Testis (tissue), 3 donors: ENCODE results near the gene LPO. TPM values are rescaled to one million over a fixed set of nuclear protein-coding genes. Genes with fewer than 3 reads are reported as not detected.

Experiments
- DNase-seq: peaks from one replicate; pipeline ENCODE4 v3.0.0-alpha.2; 2019
- H3K27ac ChIP-seq, 2 donors: fragments of 200-600 bp; sonication (generic); one replicate each; pipeline ENCODE4 v1.5.1; 2019
- H3K27me3 ChIP-seq: fragments of 200-600 bp; sonication (generic); one replicate; pipeline ENCODE4 v1.5.1; 2019
- H3K36me3 ChIP-seq: fragments of 200-600 bp; sonication (generic); one replicate; pipeline ENCODE4 v1.5.1; 2017; ENCODE audit warnings: low read depth; ENCODE audit errors: missing control alignments
- H3K4me1 ChIP-seq: fragments of 200-600 bp; sonication (generic); one replicate; pipeline ENCODE4 v1.5.1; 2019
- H3K4me3 ChIP-seq, 2 donors: fragments of 200-600 bp; sonication (generic); one replicate each; pipeline ENCODE4 v1.5.1; 2017 to 2019
- H3K9me3 ChIP-seq: fragments of 200-600 bp; sonication (generic); one replicate; pipeline ENCODE4 v1.5.1; 2017
- CTCF ChIP-seq, 3 experiments: fragments of 450-650 bp in 2 of 3; fragments of 200-600 bp in 1 of 3; sonication (generic) in 1 of 3; IDR thresholded peaks; one replicate each; pipeline ENCODE4 v1.5.1; 2016 to 2019; ENCODE audit warnings: antibody characterized with exemption in 3 of 3, mild to moderate bottlenecking in 2 of 3, moderate library complexity in 1 of 3
- POLR2A ChIP-seq: fragments of 450-650 bp; IDR thresholded peaks from one replicate; pipeline ENCODE4 v1.6.1; 2017; ENCODE audit warnings: antibody characterized with exemption, mild to moderate bottlenecking, moderate library complexity
- WGBS, 2 donors: methylation state at CpG; one replicate each; pipeline ENCODE4 v1.1.5; 2018; 5-methylcytosine and 5-hydroxymethylcytosine counted together
- intact Hi-C: fragments of 100-400 bp; cut with DNase I; formaldehyde crosslinking; loops from one replicate; pipeline ENCODE4 v1.15.1; 2023; ENCODE audit warnings: low total_unique reads
- polyA plus RNA-seq: library from polyadenylated mRNA; stranded (reverse); fragments of 350-450 nt; fragmentation: Illumina TruSeq; extraction: RNeasy Lipid Tissue Mini Kit (QIAGEN cat#74804); gene quantifications from one replicate; pipeline ENCODE4 v1.2.3, GENCODE V29; 2014; ENCODE audit warnings: low read depth, low replicate concordance; ENCODE audit not compliant: insufficient read depth
- total RNA-seq, 2 donors: library from RNA; depleted of rRNA; stranded (reverse); fragments of >200 nt; gene quantifications; one replicate each; pipeline ENCODE4 v1.2.3, GENCODE V29; 2016

LPO gene
- total and polyA plus RNA-seq, 3 donors from 2014 or later: 1.8 to 2.7 (median 2.0) TPM

- 85 to 95% methylated on average over 7 of the region's 7 CpGs for WGBS, 2 donors
- TF ChIP-seq POLR2A: no peak
- no peak for TF ChIP-seq CTCF (IDR thresholded peaks at IDR 0.05)
These were observed 35.5 kb upstream of the LPO start for GRCh38 chr17:58202859-58203258.

GRCh38 chr17:58204796-58205195, 33.6 kb upstream of the LPO start:
- no peak for DNase-seq
- Histone ChIP-seq H3K27ac (no peak overlapping the region), H3K4me1 (no peaks in the 10 kb centered on the region), H3K27me3 (no peaks in the 10 kb centered on the region), H3K36me3 (no peaks in the 10 kb centered on the region), H3K4me3 (no peak overlapping the region), H3K9me3 (no peaks in the 10 kb centered on the region)
- intact Hi-C loops: no loop called here
- no peak for TF ChIP-seq CTCF (IDR thresholded peaks at IDR 0.05)
- no peak for TF ChIP-seq POLR2A
- WGBS, 2 donors: 72 to 82% methylated on average over 4 to 5 of the region's 5 CpGs

More at GRCh38 chr17:58202859-58203258, 35.5 kb upstream of the LPO start:
- intact Hi-C loops: no loop called here
- H3K36me3 ChIP-seq: no peaks in the 10 kb centered on the region
- no peak for DNase-seq
- no peak overlapping the region for H3K4me3 ChIP-seq
- H3K27me3 ChIP-seq: no peaks in the 10 kb centered on the region
- no peaks in the 10 kb centered on the region for H3K4me1 ChIP-seq
- no peak overlapping the region for H3K27ac ChIP-seq
- no peaks in the 10 kb centered on the region for H3K9me3 ChIP-seq

GRCh38 chr17:58205936-58206335, 32.4 kb upstream of the LPO start:
- 91 to 94% methylated on average over 11 of the region's 11 CpGs for WGBS, 2 donors
- TF ChIP-seq CTCF (IDR thresholded peaks at IDR 0.05) (no peak), POLR2A (no peak)
- no peak for DNase-seq
- intact Hi-C loops: no loop called here
- no peaks in the 10 kb centered on the region for H3K4me1 ChIP-seq
- no peak overlapping the region for H3K4me3 ChIP-seq
- H3K27me3 ChIP-seq: no peaks in the 10 kb centered on the region
- H3K27ac ChIP-seq: no peak overlapping the region
- H3K36me3 ChIP-seq: no peaks in the 10 kb centered on the region
- H3K9me3 ChIP-seq: no peaks in the 10 kb centered on the region

- Histone ChIP-seq H3K36me3 (no peaks in the 10 kb centered on the region), H3K27ac (no peak overlapping the region)
- TF ChIP-seq CTCF (IDR thresholded peaks at IDR 0.05) (no peak), POLR2A (no peak)
These were observed 30.9 kb upstream of the LPO start for GRCh38 chr17:58207451-58207850.

GRCh38 chr17:58208344-58208743, 30.0 kb upstream of the LPO start:
- no peaks in the 10 kb centered on the region for H3K4me1 ChIP-seq
- TF ChIP-seq POLR2A (no peak), CTCF (IDR thresholded peaks at IDR 0.05) (no peak)
- WGBS, 2 donors: 90 to 96% methylated on average over 5 of the region's 5 CpGs
- DNase-seq: no peak
- no peak overlapping the region for H3K4me3 ChIP-seq
- intact Hi-C loops: no loop called here
- no peaks in the 10 kb centered on the region for H3K27me3 ChIP-seq
- no peaks in the 10 kb centered on the region for H3K9me3 ChIP-seq
- H3K27ac ChIP-seq: no peak overlapping the region
- no peaks in the 10 kb centered on the region for H3K36me3 ChIP-seq

More at GRCh38 chr17:58207451-58207850, 30.9 kb upstream of the LPO start:
- intact Hi-C loops: no loop called here
- Histone ChIP-seq H3K4me3 (no peak overlapping the region), H3K4me1 (no peaks in the 10 kb centered on the region), H3K9me3 (no peaks in the 10 kb centered on the region), H3K27me3 (no peaks in the 10 kb centered on the region)
- WGBS, 2 donors: 76 to 80% methylated on average over 3 of the region's 3 CpGs
- DNase-seq: no peak
